Measurements from ENCODE around the gene CCL28. TPM values are rescaled to one million over a fixed set of nuclear protein-coding genes. Genes with fewer than 3 reads are reported as not detected.

The CCL28 gene
- total RNA-seq, 2 donors from 2014 or later, result 4.4 to 6.3 TPM

DNA sequence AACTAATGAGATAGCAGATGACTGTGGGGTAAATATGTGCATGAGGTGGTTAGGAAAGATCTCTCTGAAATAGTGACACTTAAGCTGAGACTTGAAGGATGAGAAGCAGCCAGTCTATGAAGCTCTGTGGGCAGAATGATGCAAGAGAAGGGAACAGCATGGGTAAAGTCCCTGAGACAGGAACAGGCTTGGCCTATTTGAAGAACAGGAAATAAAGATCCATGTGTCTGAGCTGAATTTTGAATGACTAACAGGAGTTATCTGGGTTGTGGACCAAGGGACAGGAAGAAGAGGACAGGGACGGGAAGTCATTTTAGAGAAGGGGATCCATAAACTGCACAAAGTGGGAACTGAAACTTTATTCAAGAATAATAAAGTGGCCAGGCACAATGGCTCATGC is 73.3 kb downstream of the CCL28 start:
- no peaks in the 10 kb centered on the region for H3K9me3 ChIP-seq
- no peaks in the 10 kb centered on the region for H3K4me1 ChIP-seq (replicated peaks)
- 87% methylated on average over 1 of the region's 1 CpG for WGBS
- no peak for DNase-seq (ENCODE audit: low spot score)
- no peaks in the 10 kb centered on the region for H3K27me3 ChIP-seq (replicated peaks; ENCODE audit: insufficient read depth)
- intact Hi-C loops (cut with DNase I), result no loop called here
- no peak overlapping the region for H3K27ac ChIP-seq
- TF ChIP-seq, protein P1, sequence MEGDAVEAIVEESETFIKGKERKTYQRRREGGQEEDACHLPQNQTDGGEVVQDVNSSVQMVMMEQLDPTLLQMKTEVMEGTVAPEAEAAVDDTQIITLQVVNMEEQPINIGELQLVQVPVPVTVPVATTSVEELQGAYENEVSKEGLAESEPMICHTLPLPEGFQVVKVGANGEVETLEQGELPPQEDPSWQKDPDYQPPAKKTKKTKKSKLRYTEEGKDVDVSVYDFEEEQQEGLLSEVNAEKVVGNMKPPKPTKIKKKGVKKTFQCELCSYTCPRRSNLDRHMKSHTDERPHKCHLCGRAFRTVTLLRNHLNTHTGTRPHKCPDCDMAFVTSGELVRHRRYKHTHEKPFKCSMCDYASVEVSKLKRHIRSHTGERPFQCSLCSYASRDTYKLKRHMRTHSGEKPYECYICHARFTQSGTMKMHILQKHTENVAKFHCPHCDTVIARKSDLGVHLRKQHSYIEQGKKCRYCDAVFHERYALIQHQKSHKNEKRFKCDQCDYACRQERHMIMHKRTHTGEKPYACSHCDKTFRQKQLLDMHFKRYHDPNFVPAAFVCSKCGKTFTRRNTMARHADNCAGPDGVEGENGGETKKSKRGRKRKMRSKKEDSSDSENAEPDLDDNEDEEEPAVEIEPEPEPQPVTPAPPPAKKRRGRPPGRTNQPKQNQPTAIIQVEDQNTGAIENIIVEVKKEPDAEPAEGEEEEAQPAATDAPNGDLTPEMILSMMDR (IDR thresholded peaks at IDR 0.05), result no peak
- TF ChIP-seq POLR2A (IDR thresholded peaks at IDR 0.05), result no peak
- TF ChIP-seq POLR2AphosphoS5 (IDR thresholded peaks at IDR 0.05), result no peak
- no peaks in the 10 kb centered on the region for H3K36me3 ChIP-seq
- no peak overlapping the region for H3K4me3 ChIP-seq

GRCh38 chr5:43336159-43336558 is 76.0 kb downstream of the CCL28 start:
- DNase-seq (ENCODE audit: low spot score), result no peak
- H3K4me1 ChIP-seq (replicated peaks), result no peaks in the 10 kb centered on the region
- H3K9me3 ChIP-seq, result no peaks in the 10 kb centered on the region
- H3K27ac ChIP-seq, result no peak overlapping the region
- no peaks in the 10 kb centered on the region for H3K36me3 ChIP-seq
- TF ChIP-seq POLR2A (IDR thresholded peaks at IDR 0.05), result no peak
- H3K27me3 ChIP-seq (replicated peaks; ENCODE audit: insufficient read depth), result no peaks in the 10 kb centered on the region
- intact Hi-C loops (cut with DNase I), result no loop called here
- 94% methylated on average over 2 of the region's 2 CpGs for WGBS
- no peak overlapping the region for H3K4me3 ChIP-seq

DNA sequence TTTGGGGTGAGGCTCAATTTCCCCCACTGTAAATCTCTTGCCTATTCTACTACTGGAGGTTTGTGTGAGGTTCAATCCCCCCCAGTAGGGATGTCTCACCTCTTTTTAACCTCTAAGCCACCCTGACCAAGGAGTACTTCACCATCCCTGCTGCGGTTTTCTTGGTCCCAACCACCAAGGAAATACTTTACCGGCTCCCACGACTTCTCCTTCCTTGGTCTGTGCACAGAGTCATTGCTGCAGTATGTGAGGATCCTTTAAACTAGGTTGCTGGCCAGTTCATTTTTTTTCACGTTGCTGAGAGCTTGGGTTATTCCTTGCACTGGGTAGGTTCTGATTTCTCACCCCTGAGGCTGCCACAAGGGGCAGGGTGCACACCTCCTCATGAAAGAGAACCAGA is 76.5 kb downstream of the CCL28 start:
- no peaks in the 10 kb centered on the region for H3K9me3 ChIP-seq
- TF ChIP-seq, protein P1 (IDR thresholded peaks at IDR 0.05), result no peak
- TF ChIP-seq POLR2A (IDR thresholded peaks at IDR 0.05), result no peak
- TF ChIP-seq POLR2AphosphoS5 (IDR thresholded peaks at IDR 0.05), result no peak
- WGBS, result 66% methylated on average over 4 of the region's 4 CpGs
- H3K4me3 ChIP-seq, result no peak overlapping the region
- H3K4me1 ChIP-seq (replicated peaks), result no peaks in the 10 kb centered on the region
- intact Hi-C loops (cut with DNase I), result no loop called here
- DNase-seq (ENCODE audit: low spot score), result no peak
- no peak overlapping the region for H3K27ac ChIP-seq
- no peaks in the 10 kb centered on the region for H3K36me3 ChIP-seq
- no peaks in the 10 kb centered on the region for H3K27me3 ChIP-seq (replicated peaks; ENCODE audit: insufficient read depth)

- intact Hi-C loops (cut with DNase I), result no loop called here
- H3K27me3 ChIP-seq (replicated peaks; ENCODE audit: insufficient read depth), result no peaks in the 10 kb centered on the region
- DNase-seq (ENCODE audit: low spot score), result no peak
- no peak overlapping the region for H3K4me3 ChIP-seq
- 81% methylated on average over 1 of the region's 1 CpG for WGBS
- H3K4me1 ChIP-seq (replicated peaks), result no peaks in the 10 kb centered on the region
- no peaks in the 10 kb centered on the region for H3K9me3 ChIP-seq
- no peak overlapping the region for H3K27ac ChIP-seq
- H3K36me3 ChIP-seq, result no peaks in the 10 kb centered on the region
- TF ChIP-seq POLR2A (IDR thresholded peaks at IDR 0.05), result no peak
- no peak for TF ChIP-seq POLR2AphosphoS5 (IDR thresholded peaks at IDR 0.05)
- TF ChIP-seq, protein P1 (IDR thresholded peaks at IDR 0.05), result no peak
Observed at GRCh38 chr5:43332401-43332800, 79.8 kb downstream of the CCL28 start.

Other genes starting within 250 kb of the CCL28 start
- under 1 TPM in 1 of 2 donors, not detected in 1; 0.14 TPM for gene NIM1K, start 220.2 kb downstream of the CCL28 start, total RNA-seq
- gene HMGCS1, start 99.0 kb downstream of the CCL28 start, total RNA-seq, result 10 to 100 TPM; 15.5 to 29.2 TPM
- 10 to 100 TPM; 11.8 to 14.9 TPM for gene TMEM267, start 71.5 kb upstream of the CCL28 start, total RNA-seq
- gene C5orf34, start 102.8 kb upstream of the CCL28 start, total RNA-seq, result 1 to 10 TPM; 1.5 to 4.5 TPM
- 100 to 1,000 TPM in 1 of 2 donors, 10 to 100 TPM in 1; 84.6 to 150 TPM for gene PAIP1, start 144.7 kb upstream of the CCL28 start, total RNA-seq
- 10 to 100 TPM; 30.6 to 31.4 TPM for gene NNT, start 190.8 kb upstream of the CCL28 start, total RNA-seq

All from prostate gland (tissue), 2 donors.